ENCODE data around the gene SNU13. TPM values are rescaled to one million over a fixed set of nuclear protein-coding genes. Genes with fewer than 3 reads are reported as not detected.
"Not testable (repeated sequence)": the region's sequence is repeated elsewhere in the genome, so short reads cannot be mapped to it uniquely, and the experiment has no call there.

The SNU13 gene
- total RNA-seq, 1 donor from 2014 or later: 229 TPM

- ATAC-seq: no peak
Measured at GRCh38 chr22:41683616-41684015, 5.1 kb downstream of the SNU13 start.

GRCh38 chr22:41683052-41683451 is 5.6 kb downstream of the SNU13 start:
- no peak for DNase-seq
- no peak for ATAC-seq
- intact Hi-C loops (cut with micrococcal nuclease): no loop called here

More at GRCh38 chr22:41683616-41684015, 5.1 kb downstream of the SNU13 start:
- intact Hi-C loops (cut with micrococcal nuclease): no loop called here
- DNase-seq: no peak

GRCh38 chr22:41682033-41682807 is 6.4 kb downstream of the SNU13 start:
- peak; percentile 91 for DNase-seq
- peak; percentile 95 for ATAC-seq
- intact Hi-C loops (cut with micrococcal nuclease): no loop called here

- intact Hi-C loops (cut with micrococcal nuclease): no loop called here
- DNase-seq (no peak), ATAC-seq (peak; percentile 19)
Measured at GRCh38 chr22:41681616-41682015, 7.1 kb downstream of the SNU13 start.

GRCh38 chr22:41676134-41676533 is 12.5 kb downstream of the SNU13 start:
- DNase-seq: no peak
- peak; percentile 78 for ATAC-seq
- intact Hi-C loops (cut with micrococcal nuclease): no loop called here

- ATAC-seq: peak; percentile 40
- DNase-seq: no peak
- intact Hi-C loops (cut with micrococcal nuclease): no loop called here
Measured at GRCh38 chr22:41674846-41675340, 13.8 kb downstream of the SNU13 start.

- ATAC-seq (no peak), DNase-seq (no peak)
- intact Hi-C loops (cut with micrococcal nuclease): no loop called here
Measured at GRCh38 chr22:41672780-41673509, 15.7 kb downstream of the SNU13 start.

GRCh38 chr22:41672096-41672495 is 16.6 kb downstream of the SNU13 start:
- ATAC-seq; DNase-seq; intact Hi-C loops (cut with micrococcal nuclease): not testable (repeated sequence)

- no peak for ATAC-seq
- DNase-seq: no peak
- intact Hi-C loops (cut with micrococcal nuclease): no loop called here
Measured at GRCh38 chr22:41668971-41669911, 19.4 kb downstream of the SNU13 start.

- intact Hi-C loops (cut with micrococcal nuclease): no loop called here
- no peak for DNase-seq
- ATAC-seq: no peak
Measured at GRCh38 chr22:41664951-41665350, 23.7 kb downstream of the SNU13 start.

GRCh38 chr22:41664490-41664889 is 24.2 kb downstream of the SNU13 start:
- intact Hi-C loops (cut with micrococcal nuclease): no loop called here
- DNase-seq: no peak
- no peak for ATAC-seq

- intact Hi-C loops (cut with micrococcal nuclease); ATAC-seq; DNase-seq: not testable (repeated sequence)
Measured at GRCh38 chr22:41663594-41663993, 25.1 kb downstream of the SNU13 start.

- no peak for DNase-seq
- intact Hi-C loops (cut with micrococcal nuclease): no loop called here
- ATAC-seq: no peak
Measured at GRCh38 chr22:41661713-41662112, 27.0 kb downstream of the SNU13 start.

GRCh38 chr22:41661088-41661487 is 27.6 kb downstream of the SNU13 start:
- no peak for ATAC-seq
- intact Hi-C loops (cut with micrococcal nuclease): no loop called here
- no peak for DNase-seq

GRCh38 chr22:41660416-41660815 is 28.3 kb downstream of the SNU13 start:
- ATAC-seq (peak; percentile 92), DNase-seq (peak; percentile 42)
- intact Hi-C loops (cut with micrococcal nuclease): no loop called here

GRCh38 chr22:41659941-41660340 is 28.7 kb downstream of the SNU13 start:
- intact Hi-C loops (cut with micrococcal nuclease): no loop called here
- peak; percentile 65 for DNase-seq
- ATAC-seq: peak; percentile 83

- DNase-seq: no peak
- intact Hi-C loops (cut with micrococcal nuclease): no loop called here
- no peak for ATAC-seq
Measured at GRCh38 chr22:41658869-41659268, 29.8 kb downstream of the SNU13 start.

- DNase-seq: no peak
- ATAC-seq: no peak
Measured at GRCh38 chr22:41657709-41658108, 31.0 kb downstream of the SNU13 start.

GRCh38 chr22:41656556-41656955 is 32.1 kb downstream of the SNU13 start:
- no peak for ATAC-seq
- no peak for DNase-seq
- intact Hi-C loops (cut with micrococcal nuclease): no loop called here

More at GRCh38 chr22:41657709-41658108, 31.0 kb downstream of the SNU13 start:
- intact Hi-C loops (cut with micrococcal nuclease): no loop called here
